Endothelial cell of umbilical vein (primary cell): ENCODE measurements around the gene CD300LB. TPM values are rescaled to one million over a fixed set of nuclear protein-coding genes. Genes with fewer than 3 reads are reported as not detected.

ENCODE experiments used
- BruUV-seq: library from RNA; stranded (reverse); fragments of 400-500 nt; replicated peaks from 2 replicates; lab custom pipeline; 2021; lab: Mats Ljungman, UMichigan
- CTCF ChIA-PET: fragments of 300-600, 350-600 bp; sonication (Branson Sonifier 250); formaldehyde crosslinking; loops from one replicate; lab custom pipeline; 2021; ENCODE audit warnings: antibody characterized with exemption, inconsistent platforms; lab: Charles Lee
- POLR2A ChIA-PET: fragments of 300-600, 350-600 bp; sonication (Branson Sonifier 250); formaldehyde crosslinking; loops from one replicate; lab custom pipeline; 2021; ENCODE audit warnings: antibody characterized with exemption, inconsistent platforms; lab: Charles Lee
- DNase-seq: peaks from one replicate; pipeline ENCODE4 v3.0.0-alpha.2; 2011; ENCODE audit warnings: low read depth, low spot score
- FAIRE-seq: peaks from 2 replicates; lab custom pipeline; 2011; peaks lifted over from hg19 to GRCh38; lab: Jason Lieb, UNC
- H2AFZ ChIP-seq: 2 replicates; pipeline ENCODE4 v1.6.0; 2012; ENCODE audit warnings: low read depth, low read length, control low read depth, inconsistent platforms
- H3K27ac ChIP-seq: 2 replicates; pipeline ENCODE4 v1.5.1; 2011; ENCODE audit warnings: low read depth, mild to moderate bottlenecking, control low read depth, low read length, moderate library complexity; ENCODE audit not compliant: insufficient read depth
- H3K27me3 ChIP-seq, 2 experiments: 2 replicates each; pipeline versions ENCODE4 v1.6.0 to v1.6.1; 2011; ENCODE audit warnings: low read length in 2 of 2, mixed read lengths in 1 of 2; ENCODE audit not compliant: control insufficient read depth in 2 of 2, insufficient read depth in 2 of 2
- H3K36me3 ChIP-seq, 2 experiments: 2 replicates in 1 of 2; 3 replicates in 1 of 2; pipeline ENCODE4 v1.5.1; 2011; ENCODE audit warnings: low read length in 2 of 2, mild to moderate bottlenecking in 1 of 2, moderate library complexity in 1 of 2; ENCODE audit not compliant: control insufficient read depth in 2 of 2, insufficient read depth in 2 of 2; ENCODE audit errors: extremely low read depth in 1 of 2
- H3K4me1 ChIP-seq: 3 replicates; pipeline ENCODE4 v1.5.1; 2011; ENCODE audit warnings: mild to moderate bottlenecking, low read length; ENCODE audit not compliant: control insufficient read depth, insufficient read depth; ENCODE audit errors: extremely low read depth
- H3K4me2 ChIP-seq: 2 replicates; pipeline ENCODE4 v1.6.1; 2011; ENCODE audit warnings: low read length, control low read depth, mixed read lengths; ENCODE audit not compliant: insufficient read depth
- H3K4me3 ChIP-seq, 3 experiments: fragments of 200-600 bp in 1 of 3; sonication (generic), shearing (Covaris generic) in 1 of 3; replicated peaks in 1 of 3; 2 replicates each; pipeline ENCODE4 v1.5.1; 2011 to 2016; ENCODE audit warnings: control low read depth in 3 of 3, low read length in 3 of 3, mild to moderate bottlenecking in 2 of 3, inconsistent platforms in 1 of 3, low read depth in 1 of 3, moderate library complexity in 1 of 3; ENCODE audit not compliant: insufficient read depth in 1 of 3
- H3K79me2 ChIP-seq: 2 replicates; pipeline ENCODE4 v1.6.0; 2012; ENCODE audit warnings: low read length, inconsistent platforms; ENCODE audit not compliant: control insufficient read depth, insufficient read depth
- H3K9ac ChIP-seq: replicated peaks from 2 replicates; pipeline ENCODE3; 2011; ENCODE audit warnings: low read length, control low read depth; ENCODE audit not compliant: insufficient read depth; ENCODE audit errors: extremely low read depth
- H3K9me1 ChIP-seq: replicated peaks from 3 replicates; pipeline ENCODE4 v1.6.0; 2011; ENCODE audit warnings: mild to moderate bottlenecking, low read length; ENCODE audit not compliant: control insufficient read depth, insufficient read depth; ENCODE audit errors: extremely low read depth
- H3K9me3 ChIP-seq: replicated peaks from 2 replicates; pipeline ENCODE4 v1.5.1; 2012; ENCODE audit warnings: low read length, inconsistent platforms; ENCODE audit not compliant: control insufficient read depth, insufficient read depth
- H4K20me1 ChIP-seq: replicated peaks from 2 replicates; pipeline ENCODE3; 2011; ENCODE audit warnings: mild to moderate bottlenecking, low read length; ENCODE audit not compliant: control insufficient read depth, insufficient read depth; ENCODE audit errors: extremely low read depth
- EZH2 ChIP-seq: IDR thresholded peaks from 2 replicates; pipeline ENCODE4 v1.6.1; 2012; ENCODE audit warnings: borderline replicate concordance, low read depth, mild to moderate bottlenecking, moderate library complexity, low read length, inconsistent platforms; ENCODE audit not compliant: severe bottlenecking
- FOS ChIP-seq: IDR thresholded peaks from 2 replicates; pipeline ENCODE4 v1.6.1; 2011; ENCODE audit warnings: mild to moderate bottlenecking, low read length, moderate library complexity, borderline replicate concordance; ENCODE audit not compliant: insufficient read depth
- GATA2 ChIP-seq: IDR thresholded peaks from 2 replicates; pipeline ENCODE4 v1.7.0; 2011; ENCODE audit warnings: low read depth, mild to moderate bottlenecking, moderate library complexity, mixed read lengths, low read length; ENCODE audit not compliant: insufficient read length, insufficient read depth
- JUN ChIP-seq: IDR thresholded peaks from 2 replicates; pipeline ENCODE4 v1.6.1; 2011; ENCODE audit warnings: borderline replicate concordance, low read depth; ENCODE audit not compliant: insufficient read length, insufficient read depth
- POLR2A ChIP-seq: IDR thresholded peaks from 2 replicates; pipeline ENCODE4 v1.6.1; 2012; ENCODE audit warnings: low read depth, mild to moderate bottlenecking, control low read depth, low read length
- dilution Hi-C: fragments of 300-500 bp; cut with MboI; formaldehyde crosslinking; loops from one replicate; pipeline ENCODE4 v1.15.0; 2019; ENCODE audit warnings: low sequenced_read_pairs; ENCODE audit not compliant: extremely low pct_ligation_motif_present
- intact Hi-C: fragments of 100-400 bp; cut with micrococcal nuclease; formaldehyde crosslinking; loops from one replicate; pipeline ENCODE4 v1.10.0; 2022
- polyA plus RNA-seq, 4 experiments: library from polyadenylated mRNA; depleted of rRNA in 3 of 4; stranded (reverse) in 3 of 4; unstranded in 1 of 4; fragments of >200 nt; gene quantifications; 2 replicates each; pipeline versions ENCODE4 v1.2.1 to v1.2.3, GENCODE V29; 2011 to 2012; ENCODE audit warnings: missing spikeins in 1 of 4
- total RNA-seq: library from RNA; stranded (reverse); gene quantifications from 2 replicates; pipeline ENCODE4 v1.2.3, GENCODE V29; 2021
- TF ChIP-seq, protein P1 (sequence below), 2 donors: IDR thresholded peaks; 1 replicate in 1 of 2; 2 replicates in 1 of 2; pipeline ENCODE4 v1.5.1; 2011; ENCODE audit warnings: low read length in 2 of 2, mild to moderate bottlenecking in 2 of 2, moderate library complexity in 2 of 2, control low read depth in 1 of 2, inconsistent platforms in 1 of 2, low read depth in 1 of 2; ENCODE audit not compliant: insufficient read depth in 1 of 2; ENCODE audit errors: extremely low read depth in 1 of 2
- TF ChIP-seq, protein P2 (sequence below): IDR thresholded peaks from 2 replicates; pipeline ENCODE4 v1.6.1; 2011; ENCODE audit not compliant: insufficient read depth, insufficient read length

The CD300LB gene
- total and polyA plus RNA-seq, 2 donors (not counting 3 experiments of a cell fraction or from before 2014, with no cell fraction given), result not detected

DNA sequence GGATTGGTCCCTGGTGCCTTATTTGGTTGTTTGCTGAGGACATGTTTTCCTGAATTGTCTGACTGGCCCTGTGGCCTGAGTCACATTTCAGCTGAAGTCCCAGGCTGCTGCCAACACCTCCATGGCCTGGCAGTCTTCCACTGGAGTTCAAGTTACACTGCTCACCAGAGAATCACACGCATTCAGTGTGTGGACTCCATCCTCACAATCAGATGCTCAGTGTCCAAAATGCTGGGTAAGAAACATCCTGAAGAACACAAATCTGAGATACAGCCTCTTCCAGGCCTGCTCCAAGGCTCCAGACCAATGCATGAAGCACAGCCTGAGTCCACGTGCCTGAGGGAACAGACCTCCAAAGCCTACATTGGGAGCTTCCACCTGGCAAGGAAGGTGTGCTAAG lies 19.2 kb downstream of the CD300LB start:
- POLR2A ChIA-PET, result no interaction called here
- H3K27me3 ChIP-seq, result no peaks in the 10 kb centered on the region
- H3K27ac ChIP-seq, result no peak overlapping the region
- CTCF ChIA-PET, result interaction anchor here (0.8 kb wide), 1 partner anchor 143 kb away, joined by 3 read pairs; no protein-coding TSS in a partner anchor
- no peaks in the 10 kb centered on the region for H3K9me1 ChIP-seq
- DNase-seq, result no peak
- no peaks in the 10 kb centered on the region for H3K36me3 ChIP-seq
- TF ChIP-seq, protein P1, sequence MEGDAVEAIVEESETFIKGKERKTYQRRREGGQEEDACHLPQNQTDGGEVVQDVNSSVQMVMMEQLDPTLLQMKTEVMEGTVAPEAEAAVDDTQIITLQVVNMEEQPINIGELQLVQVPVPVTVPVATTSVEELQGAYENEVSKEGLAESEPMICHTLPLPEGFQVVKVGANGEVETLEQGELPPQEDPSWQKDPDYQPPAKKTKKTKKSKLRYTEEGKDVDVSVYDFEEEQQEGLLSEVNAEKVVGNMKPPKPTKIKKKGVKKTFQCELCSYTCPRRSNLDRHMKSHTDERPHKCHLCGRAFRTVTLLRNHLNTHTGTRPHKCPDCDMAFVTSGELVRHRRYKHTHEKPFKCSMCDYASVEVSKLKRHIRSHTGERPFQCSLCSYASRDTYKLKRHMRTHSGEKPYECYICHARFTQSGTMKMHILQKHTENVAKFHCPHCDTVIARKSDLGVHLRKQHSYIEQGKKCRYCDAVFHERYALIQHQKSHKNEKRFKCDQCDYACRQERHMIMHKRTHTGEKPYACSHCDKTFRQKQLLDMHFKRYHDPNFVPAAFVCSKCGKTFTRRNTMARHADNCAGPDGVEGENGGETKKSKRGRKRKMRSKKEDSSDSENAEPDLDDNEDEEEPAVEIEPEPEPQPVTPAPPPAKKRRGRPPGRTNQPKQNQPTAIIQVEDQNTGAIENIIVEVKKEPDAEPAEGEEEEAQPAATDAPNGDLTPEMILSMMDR (IDR thresholded peaks at IDR 0.05; ENCODE audit: extremely low read depth in 1 of 2, insufficient read depth in 1 of 2, low read depth in 1 of 2, low read length in 2 of 2), result no peak
- no peak for TF ChIP-seq GATA2
- TF ChIP-seq, protein P2, sequence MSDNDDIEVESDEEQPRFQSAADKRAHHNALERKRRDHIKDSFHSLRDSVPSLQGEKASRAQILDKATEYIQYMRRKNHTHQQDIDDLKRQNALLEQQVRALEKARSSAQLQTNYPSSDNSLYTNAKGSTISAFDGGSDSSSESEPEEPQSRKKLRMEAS, result no peak
- no peak for TF ChIP-seq EZH2
- no peak for TF ChIP-seq FOS
- no peak for TF ChIP-seq POLR2A
- no peak for TF ChIP-seq JUN
- H4K20me1 ChIP-seq, result no peaks in the 10 kb centered on the region
- no peaks in the 10 kb centered on the region for H3K4me1 ChIP-seq
- H3K4me2 ChIP-seq, result no peak overlapping the region
- no peak for FAIRE-seq
- no peak overlapping the region for H3K4me3 ChIP-seq
- no peak overlapping the region for H3K9ac ChIP-seq
- dilution Hi-C loops (no loop called here), intact Hi-C loops (no loop called here)
- H2AFZ ChIP-seq, result no peak overlapping the region
- H3K9me3 ChIP-seq, result no peaks in the 10 kb centered on the region
- BruUV-seq, result no TSS peak
- no peaks in the 10 kb centered on the region for H3K79me2 ChIP-seq
